Measurements from ENCODE around the gene PCMTD2.

GRCh38 chr20:64236137-64237088, 19.1 kb upstream of the PCMTD2 start:
- TF ChIP-seq JUNB (IDR thresholded peaks at IDR 0.05; ENCODE audit: unreplicated experiment) (no peak), CTCF (conservative IDR thresholded peaks at IDR 0.05; ENCODE audit: low read depth in 2 of 2) (no peak), REST (IDR thresholded peaks at IDR 0.05; ENCODE audit: unreplicated experiment) (no peak), EZH2phosphoT487 (IDR thresholded peaks at IDR 0.05; ENCODE audit: unreplicated experiment) (no peak), POLR2AphosphoS5 (IDR thresholded peaks at IDR 0.05; ENCODE audit: low read depth) (no peak), EZH2 (IDR thresholded peaks at IDR 0.05; ENCODE audit: low read depth, unreplicated experiment) (no peak), ZNF331 (CRISPR knock-in tag; IDR thresholded peaks at IDR 0.05; ENCODE audit: low read depth) (no peak), CREB1 (CRISPR knock-in tag; IDR thresholded peaks at IDR 0.05; ENCODE audit: low read depth) (no peak), STAT1 (IDR thresholded peaks at IDR 0.05; ENCODE audit: unreplicated experiment) (no peak)
